Measurements from ENCODE around the gene PTPRU.

The PTPRU gene

GRCh38 chr1:29235955-29236711 is at the start of gene PTPRU:
PTPRU (plus strand) TSS chr1:29236522; CDS start chr1:29236645, 123 bp downstream.
- DNase-seq (ENCODE audit: low read depth), result peak; percentile 72

GRCh38 chr1:29186707-29187106 is 49.6 kb upstream of the PTPRU start:
- no peak for DNase-seq (ENCODE audit: low read depth)

GRCh38 chr1:29190718-29191117 is 45.6 kb upstream of the PTPRU start:
- no peak for DNase-seq (ENCODE audit: low read depth)

GRCh38 chr1:29193879-29194455 is 42.4 kb upstream of the PTPRU start:
- no peak for DNase-seq (ENCODE audit: low read depth)

- DNase-seq (ENCODE audit: low read depth), result no peak
Observed at GRCh38 chr1:29195881-29196291, 40.4 kb upstream of the PTPRU start.

GRCh38 chr1:29196863-29197589 is 39.3 kb upstream of the PTPRU start:
- no peak for DNase-seq (ENCODE audit: low read depth)

GRCh38 chr1:29197590-29197924 is 38.8 kb upstream of the PTPRU start:
- DNase-seq (ENCODE audit: low read depth), result no peak

- DNase-seq (ENCODE audit: low read depth), result no peak
Observed at GRCh38 chr1:29197993-29198392, 38.3 kb upstream of the PTPRU start.

GRCh38 chr1:29200906-29201594 is 35.3 kb upstream of the PTPRU start:
- no peak for DNase-seq (ENCODE audit: low read depth)

- no peak for DNase-seq (ENCODE audit: low read depth)
Observed at GRCh38 chr1:29201595-29202051, 34.7 kb upstream of the PTPRU start.

GRCh38 chr1:29202053-29202452 is 34.3 kb upstream of the PTPRU start:
- DNase-seq (ENCODE audit: low read depth), result no peak

GRCh38 chr1:29202584-29203340 is 33.6 kb upstream of the PTPRU start:
- DNase-seq (ENCODE audit: low read depth), result peak; percentile 84

GRCh38 chr1:29208442-29208841 is 27.9 kb upstream of the PTPRU start:
- DNase-seq (ENCODE audit: low read depth), result no peak

GRCh38 chr1:29209173-29209572 is 27.1 kb upstream of the PTPRU start:
- no peak for DNase-seq (ENCODE audit: low read depth)

- DNase-seq (ENCODE audit: low read depth), result no peak
Observed at GRCh38 chr1:29210278-29211085, 25.8 kb upstream of the PTPRU start.

GRCh38 chr1:29211086-29212030 is 25.0 kb upstream of the PTPRU start:
- no peak for DNase-seq (ENCODE audit: low read depth)

- no peak for DNase-seq (ENCODE audit: low read depth)
Observed at GRCh38 chr1:29213055-29213454, 23.3 kb upstream of the PTPRU start.

GRCh38 chr1:29217633-29218032 is 18.7 kb upstream of the PTPRU start:
- DNase-seq (ENCODE audit: low read depth), result no peak

GRCh38 chr1:29218223-29218622 is 18.1 kb upstream of the PTPRU start:
- DNase-seq (ENCODE audit: low read depth), result no peak

GRCh38 chr1:29221296-29221695 is 15.0 kb upstream of the PTPRU start:
- no peak for DNase-seq (ENCODE audit: low read depth)
